ENCODE measurements around the gene HORMAD2. TPM values are rescaled to one million over a fixed set of nuclear protein-coding genes. Genes with fewer than 3 reads are reported as not detected.
A peak's percentile ranks its signal among the peaks of the same experiment; 100 is the strongest.

HORMAD2 gene
- total RNA-seq, 2 experiments from 2014 or later: 0.09 TPM; not detected in 1

DNA sequence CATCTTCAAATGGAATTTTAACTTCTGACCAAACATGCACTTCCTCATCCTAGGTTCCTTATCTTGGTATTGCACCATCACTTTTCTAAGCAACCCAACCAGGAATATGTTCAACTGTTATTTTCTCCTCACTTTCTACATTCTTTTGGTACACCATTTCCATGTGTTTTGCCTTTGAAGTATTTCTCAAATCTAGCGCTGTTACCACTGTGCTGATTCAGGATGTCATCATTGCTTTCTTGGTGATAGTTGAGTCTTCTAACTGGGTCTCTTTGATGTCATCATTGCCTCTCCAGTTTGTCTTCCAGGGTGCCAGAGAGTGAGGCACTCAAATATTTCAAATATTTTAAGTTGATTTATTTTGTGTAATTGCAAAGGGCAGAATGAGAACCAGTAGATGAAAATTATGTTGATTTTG lies 47.5 kb downstream of the HORMAD2 start:
- CTCF ChIA-PET: no interaction called here
- ATAC-seq: no peak
- no peak overlapping the region for H3K4me3 Mint-ChIP-seq
- H3K27me3 Mint-ChIP-seq: peaks cover 6% of the 10 kb centered on the region
- DNase-seq: no peak
- H3K4me1 Mint-ChIP-seq: peaks cover 16% of the 10 kb centered on the region
- H3K9me3 Mint-ChIP-seq (ENCODE audit: low read depth): no peaks in the 10 kb centered on the region
- H3K36me3 Mint-ChIP-seq: peaks cover 15% of the 10 kb centered on the region
- no peak overlapping the region for H3K27ac Mint-ChIP-seq

DNA sequence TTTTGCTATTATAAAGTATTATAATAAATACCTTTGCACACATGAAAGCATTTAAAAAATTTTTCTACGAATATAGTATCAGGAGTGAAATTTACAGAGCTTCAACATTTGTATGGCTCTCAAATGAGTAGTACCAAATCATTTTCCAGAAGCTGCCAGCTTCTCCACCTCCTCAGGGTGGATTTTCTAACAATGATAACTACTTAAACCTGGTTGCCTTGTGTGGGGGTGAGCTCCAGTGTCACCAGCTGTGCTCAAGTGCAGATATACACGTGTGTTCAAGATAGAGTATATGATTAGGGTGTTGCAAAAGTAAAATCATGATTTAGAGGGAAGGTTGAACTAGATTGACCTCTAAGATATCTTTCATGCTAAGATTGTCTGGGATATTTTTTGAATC lies 48.2 kb downstream of the HORMAD2 start:
- Mint-ChIP-seq H3K9me3 (ENCODE audit: low read depth) (no peaks in the 10 kb centered on the region), H3K27me3 (peaks cover 4% of the 10 kb centered on the region), H3K27ac (no peak overlapping the region), H3K4me1 (peaks cover 13% of the 10 kb centered on the region), H3K4me3 (no peak overlapping the region), H3K36me3 (peaks cover 14% of the 10 kb centered on the region)
- CTCF ChIA-PET: interaction anchor here (1.2 to 1.3 kb wide), 2 partner anchors 9 to 29 kb away, joined by 3 read pairs; no protein-coding TSS in a partner anchor
- DNase-seq: no peak
- no peak for ATAC-seq

DNA sequence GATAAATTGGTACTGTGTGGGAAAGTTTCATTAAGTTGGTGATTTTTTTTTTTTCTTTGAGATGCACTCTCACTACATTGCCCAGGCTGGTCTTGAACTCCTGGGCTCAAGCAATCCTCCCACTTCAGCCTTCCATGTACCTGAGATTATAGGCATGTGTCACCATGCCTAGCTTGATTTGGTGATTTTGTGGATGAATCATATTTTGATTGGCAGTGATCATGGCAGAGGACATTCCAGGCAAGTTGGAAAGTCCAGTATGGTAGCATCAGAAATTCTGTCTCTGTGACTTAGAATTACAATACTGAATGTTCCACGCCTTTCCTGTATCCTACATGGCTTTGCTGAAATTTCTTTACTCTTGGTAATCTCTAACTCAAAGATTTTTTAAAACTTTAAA lies 49.4 kb downstream of the HORMAD2 start:
- DNase-seq (no peak), ATAC-seq (no peak)
- peaks cover 10% of the 10 kb centered on the region for H3K36me3 Mint-ChIP-seq
- no peak overlapping the region for H3K27ac Mint-ChIP-seq
- H3K27me3 Mint-ChIP-seq: peaks cover 4% of the 10 kb centered on the region
- H3K4me3 Mint-ChIP-seq: no peak overlapping the region
- CTCF ChIA-PET: no interaction called here
- no peaks in the 10 kb centered on the region for H3K9me3 Mint-ChIP-seq (ENCODE audit: low read depth)
- H3K4me1 Mint-ChIP-seq: peaks cover 9% of the 10 kb centered on the region

DNA sequence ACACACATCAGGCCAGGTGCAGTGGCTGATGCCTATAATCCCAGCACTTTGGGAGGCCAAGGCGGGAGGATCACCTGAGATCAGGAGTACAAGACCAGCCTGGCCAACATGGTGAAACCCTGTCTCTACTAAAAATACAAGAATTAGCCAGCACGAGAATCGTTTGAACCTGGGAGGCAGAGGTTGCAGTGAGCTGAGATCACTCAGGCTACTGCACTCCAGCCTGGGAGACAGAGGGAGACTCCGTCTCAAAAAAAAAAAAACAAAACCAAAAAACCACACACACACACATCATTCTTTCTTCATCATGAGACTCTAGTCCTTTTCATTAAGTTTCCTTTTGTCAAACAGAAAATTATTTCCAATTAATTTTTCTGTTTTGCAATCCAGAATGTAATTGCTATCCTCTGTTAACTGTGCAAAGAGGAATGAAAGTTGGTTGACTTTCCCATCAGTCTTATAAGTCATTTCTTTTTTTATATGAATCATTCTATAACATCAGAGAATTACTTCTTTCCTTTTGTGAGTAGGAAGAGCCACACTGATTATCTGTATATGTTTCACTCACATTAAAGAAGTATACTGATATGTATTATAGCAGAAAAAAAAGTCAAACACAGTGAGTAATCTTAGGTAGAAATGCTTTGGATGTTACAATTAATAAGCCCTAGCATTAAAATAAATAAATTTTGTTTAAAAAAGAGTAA lies 52.2 kb downstream of the HORMAD2 start:
- CTCF ChIA-PET: no interaction called here
- H3K9me3 Mint-ChIP-seq (ENCODE audit: low read depth): no peaks in the 10 kb centered on the region
- no peak overlapping the region for H3K4me3 Mint-ChIP-seq
- DNase-seq: no peak
- H3K4me1 Mint-ChIP-seq: peaks cover 5% of the 10 kb centered on the region
- H3K27ac Mint-ChIP-seq: no peak overlapping the region
- ATAC-seq: no peak
- peaks cover 8% of the 10 kb centered on the region for H3K36me3 Mint-ChIP-seq
- peaks cover 15% of the 10 kb centered on the region for H3K27me3 Mint-ChIP-seq

DNA sequence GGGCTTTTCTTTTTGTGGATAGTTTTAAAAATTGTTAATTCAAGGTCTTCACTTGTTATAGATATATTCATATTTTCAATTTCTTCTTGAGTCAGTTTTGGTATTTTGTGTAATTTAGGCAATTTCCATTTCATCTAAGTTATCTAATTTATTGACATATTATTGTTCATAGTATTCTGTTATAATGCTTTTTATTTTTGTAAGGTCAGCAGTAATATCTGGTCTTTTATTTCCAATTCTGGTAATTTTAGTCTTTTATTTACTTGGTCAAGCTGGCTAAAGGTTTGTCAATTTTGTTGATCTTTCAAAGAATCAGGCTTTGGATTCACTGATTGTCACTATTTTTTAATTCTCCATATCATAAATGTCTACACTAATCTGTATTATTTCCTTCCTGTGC lies 60.1 kb downstream of the HORMAD2 start:
- DNase-seq (no peak), ATAC-seq (no peak)
- peaks cover 32% of the 10 kb centered on the region for H3K36me3 Mint-ChIP-seq
- no peaks in the 10 kb centered on the region for H3K4me1 Mint-ChIP-seq
- H3K27ac Mint-ChIP-seq: no peak overlapping the region
- peaks cover 32% of the 10 kb centered on the region for H3K27me3 Mint-ChIP-seq
- no peak overlapping the region for H3K4me3 Mint-ChIP-seq
- CTCF ChIA-PET: no interaction called here
- peaks cover 21% of the 10 kb centered on the region for H3K9me3 Mint-ChIP-seq (ENCODE audit: low read depth)

DNA sequence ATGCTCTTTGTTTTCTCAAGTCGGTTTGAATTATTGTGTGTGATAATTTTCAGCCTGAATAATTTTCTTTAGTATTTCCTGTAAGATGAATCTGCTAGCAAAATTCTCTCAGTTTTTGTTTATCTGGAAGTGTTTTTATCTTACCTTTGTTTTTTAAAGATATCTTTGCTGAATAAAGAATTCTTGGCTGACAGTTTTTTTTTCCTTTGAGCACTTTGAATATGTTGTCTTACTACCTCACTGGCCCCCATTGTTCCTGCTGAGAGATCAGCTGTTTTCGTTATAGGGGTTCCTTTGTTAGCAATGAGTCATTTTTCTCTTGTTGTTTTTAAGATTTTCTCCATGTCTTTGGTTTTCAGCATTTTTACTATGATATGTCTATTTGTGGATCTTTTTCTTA lies 63.0 kb downstream of the HORMAD2 start:
- peaks cover 39% of the 10 kb centered on the region for H3K36me3 Mint-ChIP-seq

DNA sequence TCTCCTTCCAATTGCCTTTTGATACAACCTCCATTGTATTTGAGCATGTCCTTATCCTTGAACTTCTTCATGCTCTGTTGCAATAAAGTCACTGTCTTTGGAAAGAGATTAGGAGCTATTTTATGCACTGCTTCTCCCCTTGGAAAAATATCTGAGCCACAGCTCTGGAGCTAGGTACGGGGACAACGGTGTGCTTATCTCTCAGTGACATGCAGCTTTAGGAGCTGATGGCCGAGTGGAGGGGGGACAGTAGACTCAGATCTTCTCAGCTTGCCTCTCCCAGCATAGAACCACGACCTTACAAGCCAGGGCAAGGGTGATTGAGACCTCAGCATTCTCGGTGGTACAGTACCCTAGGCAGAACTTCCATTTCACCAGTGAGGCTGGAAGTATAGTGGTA lies 64.1 kb downstream of the HORMAD2 start:
- Mint-ChIP-seq H3K27ac (no peak overlapping the region), H3K36me3 (peaks cover 38% of the 10 kb centered on the region), H3K4me1 (no peaks in the 10 kb centered on the region), H3K9me3 (ENCODE audit: low read depth) (peaks cover 21% of the 10 kb centered on the region), H3K27me3 (peaks cover 42% of the 10 kb centered on the region), H3K4me3 (no peak overlapping the region)
- no peak for ATAC-seq
- CTCF ChIA-PET: interaction anchor here (0.6 to 1.4 kb wide), 4 partner anchors 14 to 111 kb away, joined by 3 read pairs; no protein-coding TSS in a partner anchor
- no peak for DNase-seq

More for the DNA sequence above, 63.0 kb downstream of the HORMAD2 start:
- H3K27me3 Mint-ChIP-seq: peaks cover 38% of the 10 kb centered on the region
- ATAC-seq (no peak), DNase-seq (no peak)
- H3K4me3 Mint-ChIP-seq: no peak overlapping the region
- no peaks in the 10 kb centered on the region for H3K4me1 Mint-ChIP-seq
- peaks cover 21% of the 10 kb centered on the region for H3K9me3 Mint-ChIP-seq (ENCODE audit: low read depth)
- H3K27ac Mint-ChIP-seq: no peak overlapping the region
- CTCF ChIA-PET: no interaction called here

DNA sequence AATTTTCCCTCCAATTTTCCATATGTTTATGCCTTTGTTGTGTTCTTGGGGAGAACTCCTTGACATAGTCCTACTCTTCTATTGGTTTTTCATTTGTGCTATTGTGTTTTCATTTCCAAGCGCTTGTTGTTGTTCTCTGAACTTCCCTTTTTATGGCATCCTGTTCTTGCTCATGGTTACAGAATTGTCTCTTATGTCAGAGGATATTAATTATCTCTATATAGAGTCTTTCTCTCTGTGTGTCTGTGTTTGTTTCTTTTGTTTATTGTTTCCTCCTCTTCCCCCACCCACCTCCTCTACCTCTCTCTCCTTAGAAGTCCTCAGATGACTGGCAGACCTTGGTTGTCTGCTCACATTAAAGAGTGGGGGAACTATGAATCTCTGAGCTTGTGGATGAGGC lies 69.9 kb downstream of the HORMAD2 start:
- Mint-ChIP-seq H3K9me3 (ENCODE audit: low read depth) (peaks cover 5% of the 10 kb centered on the region), H3K27me3 (peaks cover 26% of the 10 kb centered on the region), H3K36me3 (peaks cover 20% of the 10 kb centered on the region), H3K27ac (no peak overlapping the region), H3K4me1 (peaks cover 7% of the 10 kb centered on the region), H3K4me3 (no peak overlapping the region)
- CTCF ChIA-PET: no interaction called here
- ATAC-seq: no peak
- no peak for DNase-seq

DNA sequence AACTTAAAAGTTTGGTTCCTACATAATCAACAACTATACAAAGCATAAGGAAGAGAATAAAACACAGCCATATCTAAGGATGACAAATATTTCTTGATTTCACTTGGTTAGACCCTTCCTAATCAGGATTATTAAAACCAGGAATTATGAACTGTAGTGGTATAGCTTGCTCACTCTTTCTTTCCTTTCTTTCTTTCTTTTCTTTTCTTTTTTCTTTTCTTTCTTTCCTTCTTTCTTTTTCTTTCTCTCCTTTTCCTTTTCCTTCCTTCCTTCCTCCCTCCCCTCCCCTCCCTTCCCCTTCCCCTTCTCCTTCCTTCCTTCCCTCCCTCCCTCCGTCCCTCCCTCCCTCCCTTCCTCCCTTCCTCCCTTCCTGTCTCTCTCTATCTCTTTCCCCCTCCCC lies 78.0 kb downstream of the HORMAD2 start:
- Mint-ChIP-seq H3K27me3 (peaks cover 2% of the 10 kb centered on the region), H3K36me3 (peaks cover 11% of the 10 kb centered on the region), H3K4me1 (peaks cover 44% of the 10 kb centered on the region), H3K4me3 (no peak overlapping the region), H3K27ac (no peak overlapping the region), H3K9me3 (ENCODE audit: low read depth) (no peaks in the 10 kb centered on the region)
- CTCF ChIA-PET: interaction anchor here (1.1 to 1.4 kb wide), 3 partner anchors 13 to 88 kb away, joined by 3 to 4 read pairs (median 3); partner anchors contain the start of gene LIF
- DNase-seq: no peak
- ATAC-seq: no peak

DNA sequence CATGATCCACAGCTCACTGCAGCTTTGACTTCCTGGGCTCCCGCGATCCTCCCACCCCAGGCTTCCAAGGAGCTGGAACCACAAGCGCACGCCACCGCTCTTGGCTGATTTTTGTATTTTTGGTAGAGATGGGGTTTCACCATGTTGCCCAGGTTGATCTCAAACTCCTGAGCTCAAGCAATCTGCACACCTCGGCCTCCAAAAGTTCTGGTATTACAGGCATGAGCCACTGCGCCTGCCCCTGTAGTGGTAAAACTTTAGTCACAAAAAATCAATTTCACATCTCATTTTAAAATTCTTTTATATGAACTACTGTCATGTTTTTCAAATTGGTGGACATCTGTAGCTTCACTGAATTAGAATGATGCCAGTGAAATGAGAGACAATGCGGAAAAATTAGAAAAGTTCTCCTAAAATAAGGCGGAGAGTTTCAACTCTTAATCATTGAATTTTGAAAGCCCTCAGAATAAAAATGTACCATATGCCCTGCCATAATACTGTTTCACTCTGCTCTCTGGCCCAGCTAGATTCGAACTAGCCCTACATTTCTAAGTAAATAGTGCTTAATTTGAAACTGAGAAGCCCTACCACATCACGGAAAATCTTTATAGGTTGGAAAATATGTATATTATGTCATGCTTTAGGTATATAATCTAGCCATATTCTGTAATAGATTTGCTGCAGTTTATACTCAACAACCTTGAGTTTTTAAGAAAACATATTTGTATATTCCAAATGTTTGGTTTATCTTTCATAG lies 78.7 kb downstream of the HORMAD2 start:
- Mint-ChIP-seq H3K27me3 (peaks cover 2% of the 10 kb centered on the region), H3K27ac (peak overlapping the region; percentile 47), H3K9me3 (ENCODE audit: low read depth) (no peaks in the 10 kb centered on the region), H3K4me3 (no peak overlapping the region), H3K4me1 (peaks cover 45% of the 10 kb centered on the region), H3K36me3 (peaks cover 12% of the 10 kb centered on the region)
- ATAC-seq (peak; percentile 47), DNase-seq (no peak)
- CTCF ChIA-PET: interaction anchor here (1.1 to 1.2 kb wide), 2 partner anchors 14 to 51 kb away, joined by 3 read pairs; no protein-coding TSS in a partner anchor

DNA sequence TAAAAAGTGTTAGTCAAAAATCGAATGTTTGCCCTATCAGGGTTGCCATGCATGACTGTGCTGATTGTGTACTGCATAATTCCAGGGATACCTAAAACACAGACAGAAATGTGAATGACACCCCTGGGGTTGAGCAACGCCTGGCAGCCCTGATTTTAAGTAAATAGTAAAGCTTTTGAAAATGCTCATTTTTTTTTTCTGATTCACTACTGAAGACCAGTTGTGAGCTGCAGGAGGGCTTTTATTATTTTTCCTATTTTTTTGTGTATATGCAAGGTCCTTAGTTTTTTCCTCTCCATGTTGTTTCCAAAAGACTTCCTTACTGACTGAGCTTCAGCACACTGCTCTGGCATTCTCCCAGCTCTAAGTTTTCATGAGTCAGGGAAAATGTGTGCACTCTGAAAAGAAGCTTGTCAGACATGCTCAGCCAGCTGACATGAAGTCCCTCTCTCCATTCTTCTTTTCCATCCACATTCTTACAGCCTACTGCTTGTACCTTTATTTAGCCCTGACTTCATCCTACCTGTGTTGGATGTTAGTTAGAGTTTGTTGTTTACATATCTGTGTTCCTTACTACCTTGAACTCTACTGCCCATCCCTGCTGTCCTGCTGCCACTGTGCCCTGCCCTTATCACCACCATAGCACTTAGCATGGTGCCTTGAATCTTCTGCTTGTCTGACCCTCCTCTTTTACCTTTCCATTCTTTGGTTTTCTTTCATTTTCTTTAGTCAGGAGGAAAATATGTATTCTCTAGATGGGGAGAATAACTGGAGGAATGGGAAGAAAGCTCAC lies 79.5 kb downstream of the HORMAD2 start:
- Mint-ChIP-seq H3K36me3 (peaks cover 12% of the 10 kb centered on the region), H3K27ac (peak overlapping the region; percentile 89), H3K27me3 (peaks cover 2% of the 10 kb centered on the region), H3K4me1 (peaks cover 44% of the 10 kb centered on the region), H3K9me3 (ENCODE audit: low read depth) (no peaks in the 10 kb centered on the region), H3K4me3 (no peak overlapping the region)
- ATAC-seq (peak; percentile 24), DNase-seq (no peak)
- CTCF ChIA-PET: interaction anchor here (1.1 kb wide), 1 partner anchor 36 kb away, joined by 3 read pairs; no protein-coding TSS in a partner anchor

DNA sequence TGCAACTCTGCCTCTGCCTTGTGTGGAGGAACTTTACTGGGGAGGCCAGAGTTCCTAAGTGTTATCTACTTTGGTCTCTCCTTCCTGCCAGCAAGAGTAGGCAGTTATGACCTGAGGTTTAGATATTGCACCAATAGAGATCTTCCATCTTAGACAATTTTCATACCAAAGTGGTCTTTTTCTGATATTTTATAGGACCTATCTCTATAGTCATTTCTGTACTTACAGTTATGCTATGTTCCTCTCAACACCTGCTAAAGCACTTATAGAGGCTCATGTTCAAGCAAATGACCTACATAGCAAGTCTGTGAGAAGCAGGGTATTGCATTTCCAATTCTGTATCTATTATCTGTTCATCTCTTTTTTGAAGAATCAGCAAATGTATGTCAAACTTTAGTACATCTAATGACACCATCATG lies 80.8 kb downstream of the HORMAD2 start:
- Mint-ChIP-seq H3K9me3 (ENCODE audit: low read depth) (no peaks in the 10 kb centered on the region), H3K27me3 (no peaks in the 10 kb centered on the region), H3K4me3 (no peak overlapping the region), H3K27ac (peak overlapping the region; percentile 89), H3K36me3 (peaks cover 10% of the 10 kb centered on the region), H3K4me1 (peaks cover 40% of the 10 kb centered on the region)
- CTCF ChIA-PET: interaction anchor here (0.7 kb wide), 1 partner anchor 125 kb away, joined by 3 read pairs; no protein-coding TSS in a partner anchor
- DNase-seq (no peak), ATAC-seq (peak; percentile 65)

DNA sequence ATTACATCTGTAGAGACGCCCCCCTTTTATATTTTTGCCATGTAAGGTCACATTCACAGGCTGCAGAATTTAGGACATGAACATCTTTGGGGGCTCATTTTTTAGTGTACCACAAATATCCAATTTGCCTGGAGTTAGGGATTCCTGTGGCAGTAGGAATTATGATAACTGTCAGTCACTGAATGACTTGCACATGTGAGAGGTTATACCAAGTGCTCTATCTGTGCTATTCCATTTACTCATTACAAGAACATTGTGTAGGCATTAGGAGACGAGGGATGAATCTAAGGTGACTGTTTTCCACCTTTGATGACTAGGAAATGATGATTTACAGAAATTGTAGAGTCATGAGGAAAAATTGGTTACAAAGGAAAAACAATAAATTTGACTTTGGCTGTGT lies 87.0 kb downstream of the HORMAD2 start:
- CTCF ChIA-PET: interaction anchor here (0.9 to 2.1 kb wide), 2 partner anchors 9 to 11 kb away, joined by 3 to 12 read pairs; no protein-coding TSS in a partner anchor
- Mint-ChIP-seq H3K36me3 (peaks cover 10% of the 10 kb centered on the region), H3K27ac (peak overlapping the region; percentile 74), H3K27me3 (peaks cover 5% of the 10 kb centered on the region), H3K4me3 (no peak overlapping the region), H3K4me1 (peaks cover 14% of the 10 kb centered on the region), H3K9me3 (ENCODE audit: low read depth) (no peaks in the 10 kb centered on the region)
- DNase-seq (no peak), ATAC-seq (peak; percentile 42)

All from activated CD8-positive, alpha-beta memory T cell treated with anti-CD3 and anti-CD28 coated beads, Interleukin-2, amount 10 ng/mL, durations not matched to agents 7 days and 5 days (primary cell).